Measurements from ENCODE around the gene GMFB.

GMFB gene

GRCh38 chr14:54425068-54425467, 63.7 kb downstream of the GMFB start:
- DNase-seq (ENCODE audit: low read depth): no peak
- TF ChIP-seq CTCF (IDR thresholded peaks at IDR 0.05; ENCODE audit: low read depth, low read length): no peak
- no peak overlapping the region for H3K4me3 ChIP-seq (ENCODE audit: low read depth, low read length)

Measured in NB4 (cell line).